ENCODE measurements around the gene MTRF1L. TPM values are rescaled to one million over a fixed set of nuclear protein-coding genes. Genes with fewer than 3 reads are reported as not detected.
A peak's percentile ranks its signal among the peaks of the same experiment; 100 is the strongest.

Gene MTRF1L
- total and polyA plus RNA-seq, 2 of the 13 experiments (the other 11 are each of a cell fraction or from before 2014, with no cell fraction given): 17.6 to 28.7 TPM

DNA sequence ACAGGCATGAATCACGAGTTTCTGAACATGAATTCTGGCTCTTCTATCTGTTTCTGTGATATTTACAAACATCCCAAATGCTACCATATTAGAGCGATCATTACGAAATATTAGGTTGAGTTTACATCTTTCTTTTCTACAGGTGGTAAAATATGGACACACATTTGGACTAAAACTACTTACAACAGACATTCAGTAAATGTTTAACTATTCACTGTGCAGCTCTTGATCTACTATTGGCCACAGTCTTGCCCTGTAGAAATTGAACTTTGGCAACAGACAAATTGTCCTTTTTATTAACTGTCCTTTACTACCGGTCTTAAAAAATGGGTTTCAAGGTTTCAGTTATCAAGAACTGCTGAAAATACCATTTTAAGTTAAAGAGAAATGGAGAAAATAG is 26.5 kb upstream of the MTRF1L start (continued):
- TF ChIP-seq ZNF512 (CRISPR knock-in tag; IDR thresholded peaks at IDR 0.05): no peak

- Histone ChIP-seq H3K27ac (ENCODE audit: extremely low read length, insufficient read depth, low read length) (no peak overlapping the region), H4K20me1 (ENCODE audit: insufficient read depth, low read length) (no peaks in the 10 kb centered on the region), H3K4me1 (ENCODE audit: insufficient read depth, low read length) (peaks cover 12% of the 10 kb centered on the region), H3K79me2 (ENCODE audit: insufficient read depth, low read length) (no peaks in the 10 kb centered on the region), H3K27me3 (ENCODE audit: control insufficient read depth in 1 of 2, insufficient read depth in 2 of 2, low read length in 2 of 2) (peaks cover 0 to 3% of the 10 kb centered on the region in 2 experiments; a peak in 1 of 5 replicates), H3K4me3 (replicated peaks in 1 of 3; ENCODE audit: insufficient read depth in 1 of 3, low read depth in 2 of 3, low read length in 3 of 3) (no peak overlapping the region), H2AFZ (ENCODE audit: low read length) (no peak overlapping the region), H3K4me2 (ENCODE audit: low read depth, low read length) (no peak overlapping the region), H3K9me3 (ENCODE audit: low read length) (no peaks in the 10 kb centered on the region), H3K36me3 (replicated peaks in 1 of 2; ENCODE audit: control insufficient read depth in 1 of 2, insufficient read depth in 2 of 2, low read length in 2 of 2) (no peaks in the 10 kb centered on the region), H3K9ac (ENCODE audit: insufficient read depth, low read depth, low read length) (no peak overlapping the region)
- FAIRE-seq (no peak), ATAC-seq (no peak), DNase-seq (ENCODE audit: low spot score) (no peak)
- TF ChIP-seq SPEN (CRISPR knock-in tag; IDR thresholded peaks at IDR 0.05; ENCODE audit: low read depth) (no peak), KAT2B (IDR thresholded peaks at IDR 0.05; ENCODE audit: borderline replicate concordance, low read depth, low read length) (no peak), FOSL1 (CRISPR knock-in tag; IDR thresholded peaks at IDR 0.05; ENCODE audit: borderline replicate concordance) (no peak), ZZZ3 (CRISPR knock-in tag; IDR thresholded peaks at IDR 0.05; ENCODE audit: borderline replicate concordance) (no peak)
- ChIA-PET CTCF (ENCODE audit: low intra/inter-chr PET ratio, low total read pairs) (no interaction called here), POLR2A (no interaction called here)
- in situ Hi-C loops (cut with HindIII; ENCODE audit: extremely low pct_ligation_motif_present, low pct_unique_long_range_greater_than_20kb) (loop anchor here (10.0 to 25.0 kb wide), 2 partner anchors 163 to 484 kb away; no protein-coding TSS in a partner anchor), intact Hi-C loops (cut with micrococcal nuclease; ENCODE audit: unreplicated experiment) (no loop called here)
- no TSS peak for BruUV-seq (replicated peaks)
- WGBS (ENCODE audit: low lambda C conversion rate): 61% methylated on average over 2 of the region's 2 CpGs
Measured at GRCh38 chr6:153028286-153028685, 25.8 kb upstream of the MTRF1L start.

- ATAC-seq (no peak), FAIRE-seq (no peak), DNase-seq (ENCODE audit: low spot score) (no peak)
- no TSS peak for BruUV-seq (replicated peaks)
- ChIA-PET CTCF (ENCODE audit: low intra/inter-chr PET ratio, low total read pairs) (no interaction called here), POLR2A (no interaction called here)
- Histone ChIP-seq H3K27ac (ENCODE audit: extremely low read length, insufficient read depth, low read length) (no peak overlapping the region), H3K4me1 (ENCODE audit: insufficient read depth, low read length) (peaks cover 12% of the 10 kb centered on the region), H2AFZ (ENCODE audit: low read length) (no peak overlapping the region), H3K4me2 (ENCODE audit: low read depth, low read length) (no peak overlapping the region), H4K20me1 (ENCODE audit: insufficient read depth, low read length) (no peaks in the 10 kb centered on the region), H3K27me3 (ENCODE audit: control insufficient read depth in 1 of 2, insufficient read depth in 2 of 2, low read length in 2 of 2) (peaks cover 0 to 7% of the 10 kb centered on the region in 2 experiments; a peak in 1 of 5 replicates), H3K9me3 (ENCODE audit: low read length) (no peaks in the 10 kb centered on the region), H3K9ac (ENCODE audit: insufficient read depth, low read depth, low read length) (no peak overlapping the region), H3K4me3 (replicated peaks in 1 of 3; ENCODE audit: insufficient read depth in 1 of 3, low read depth in 2 of 3, low read length in 3 of 3) (no peak overlapping the region), H3K36me3 (replicated peaks in 1 of 2; ENCODE audit: control insufficient read depth in 1 of 2, insufficient read depth in 2 of 2, low read length in 2 of 2) (no peaks in the 10 kb centered on the region), H3K79me2 (ENCODE audit: insufficient read depth, low read length) (no peaks in the 10 kb centered on the region)
- intact Hi-C loops (cut with micrococcal nuclease; ENCODE audit: unreplicated experiment) (no loop called here), in situ Hi-C loops (cut with HindIII; ENCODE audit: extremely low pct_ligation_motif_present, low pct_unique_long_range_greater_than_20kb) (loop anchor here (10.0 to 25.0 kb wide), 2 partner anchors 163 to 485 kb away; no protein-coding TSS in a partner anchor)
- no peak for TF ChIP-seq FOSL1 (CRISPR knock-in tag; IDR thresholded peaks at IDR 0.05; ENCODE audit: borderline replicate concordance)
- no peak for TF ChIP-seq KLF11 (CRISPR knock-in tag; IDR thresholded peaks at IDR 0.05)
- TF ChIP-seq MZF1 (CRISPR knock-in tag; IDR thresholded peaks at IDR 0.05; ENCODE audit: borderline replicate concordance): no peak
- TF ChIP-seq ZNF629 (CRISPR knock-in tag; conservative IDR thresholded peaks at IDR 0.05): peak; percentile 66
- no peak for TF ChIP-seq ZFP36L1 (CRISPR knock-in tag; IDR thresholded peaks at IDR 0.05)
- TF ChIP-seq DRAP1 (CRISPR knock-in tag; IDR thresholded peaks at IDR 0.05): no peak
- no peak for TF ChIP-seq BRF2 (CRISPR knock-in tag; IDR thresholded peaks at IDR 0.05)
- 42% methylated on average over 4 of the region's 4 CpGs for WGBS (ENCODE audit: low lambda C conversion rate)
Measured at GRCh38 chr6:153027480-153027879, 25.0 kb upstream of the MTRF1L start.

Data from HepG2 (cell line).